HG02623 (cell line): ENCODE measurements around the gene SLC39A6.
A peak's percentile ranks its signal among the peaks of the same experiment; 100 is the strongest.
"Not testable (repeated sequence)": the region's sequence is repeated elsewhere in the genome, so short reads cannot be mapped to it uniquely, and the experiment has no call there.

Experiments used
- ATAC-seq: cut with Tn5 transposase; IDR thresholded peaks from one replicate; pipeline ENCODE4 v1.9.1; 2021; ENCODE audit warnings: moderate library complexity; ENCODE audit not compliant: unreplicated experiment

The SLC39A6 gene

DNA sequence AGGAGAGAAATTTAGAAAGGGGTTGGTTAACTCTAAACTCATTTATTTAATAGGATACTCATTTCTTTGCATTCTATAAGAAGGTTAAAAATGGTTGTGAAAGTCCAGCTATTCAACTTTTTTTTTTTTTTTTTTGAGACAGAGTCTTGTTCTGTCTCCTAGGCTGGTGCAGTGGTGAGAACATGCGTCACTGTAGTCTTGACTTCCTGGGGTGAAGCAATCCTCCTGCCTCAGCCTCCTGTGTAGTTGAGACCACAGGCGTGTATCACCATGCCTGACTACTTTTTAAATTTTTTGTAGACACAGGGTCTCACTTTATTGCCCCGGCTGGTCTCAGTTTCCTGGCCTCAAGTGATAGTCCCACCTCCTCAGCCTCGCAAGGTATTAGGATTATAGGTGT is 12.4 kb upstream of the SLC39A6 start:
- no peak for ATAC-seq

DNA sequence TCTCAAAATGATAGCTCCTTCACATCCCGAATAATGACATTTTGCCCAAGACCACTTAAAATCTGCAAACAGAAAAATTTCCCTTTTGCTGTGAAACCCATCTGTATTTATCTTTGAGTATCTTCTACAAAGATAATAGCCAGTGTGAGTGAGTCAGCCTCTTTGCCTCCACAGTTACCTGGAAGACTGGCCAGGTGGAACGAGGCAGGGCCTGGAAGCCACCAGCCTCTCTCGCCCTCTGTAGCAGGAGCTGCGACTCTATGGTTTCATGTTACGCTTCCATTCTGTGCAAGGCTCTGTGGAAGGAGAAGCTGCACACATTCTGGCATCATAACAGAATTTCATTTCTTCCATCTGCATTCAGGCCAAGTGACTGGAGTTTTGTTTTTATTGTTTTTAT is 10.1 kb upstream of the SLC39A6 start:
- no peak for ATAC-seq

DNA sequence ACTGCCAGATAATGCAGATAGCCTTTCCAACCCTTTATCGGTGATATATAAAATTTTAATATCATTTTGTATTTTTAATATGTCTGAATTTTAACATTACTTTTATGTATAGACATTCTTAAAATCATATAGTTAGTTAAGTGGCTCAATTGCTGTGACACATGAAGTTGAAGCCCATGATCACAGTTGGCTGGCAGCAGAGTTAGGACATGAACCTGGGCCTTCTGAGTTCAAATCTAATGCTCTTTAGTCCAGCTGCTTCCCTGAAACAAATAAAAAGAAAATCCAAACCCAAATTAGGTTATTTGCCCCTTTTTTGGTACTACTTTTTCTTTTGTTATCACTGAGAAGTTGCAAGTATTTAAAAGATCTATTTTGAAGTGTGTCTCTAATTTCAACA is 6.1 kb upstream of the SLC39A6 start:
- no peak for ATAC-seq

DNA sequence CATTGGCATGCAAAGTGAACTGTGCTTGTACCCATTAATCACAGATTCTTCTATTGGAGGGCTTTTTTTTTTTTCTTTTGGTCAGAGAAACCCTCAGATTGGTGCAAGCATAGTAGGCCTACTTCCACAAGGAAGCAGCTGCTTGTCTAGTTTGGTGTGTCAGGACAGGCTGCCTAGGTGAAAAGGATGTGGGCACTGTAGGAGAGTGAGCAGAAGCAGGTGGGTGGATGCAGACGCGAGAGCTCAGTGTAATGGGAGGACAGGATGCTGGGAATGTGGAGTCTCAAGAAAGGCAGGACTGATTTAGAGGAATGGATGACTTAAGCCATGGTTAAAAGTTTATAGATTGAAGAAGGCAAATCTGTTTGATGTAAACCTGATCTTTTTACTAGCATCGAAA is 3.6 kb upstream of the SLC39A6 start:
- no peak for ATAC-seq

DNA sequence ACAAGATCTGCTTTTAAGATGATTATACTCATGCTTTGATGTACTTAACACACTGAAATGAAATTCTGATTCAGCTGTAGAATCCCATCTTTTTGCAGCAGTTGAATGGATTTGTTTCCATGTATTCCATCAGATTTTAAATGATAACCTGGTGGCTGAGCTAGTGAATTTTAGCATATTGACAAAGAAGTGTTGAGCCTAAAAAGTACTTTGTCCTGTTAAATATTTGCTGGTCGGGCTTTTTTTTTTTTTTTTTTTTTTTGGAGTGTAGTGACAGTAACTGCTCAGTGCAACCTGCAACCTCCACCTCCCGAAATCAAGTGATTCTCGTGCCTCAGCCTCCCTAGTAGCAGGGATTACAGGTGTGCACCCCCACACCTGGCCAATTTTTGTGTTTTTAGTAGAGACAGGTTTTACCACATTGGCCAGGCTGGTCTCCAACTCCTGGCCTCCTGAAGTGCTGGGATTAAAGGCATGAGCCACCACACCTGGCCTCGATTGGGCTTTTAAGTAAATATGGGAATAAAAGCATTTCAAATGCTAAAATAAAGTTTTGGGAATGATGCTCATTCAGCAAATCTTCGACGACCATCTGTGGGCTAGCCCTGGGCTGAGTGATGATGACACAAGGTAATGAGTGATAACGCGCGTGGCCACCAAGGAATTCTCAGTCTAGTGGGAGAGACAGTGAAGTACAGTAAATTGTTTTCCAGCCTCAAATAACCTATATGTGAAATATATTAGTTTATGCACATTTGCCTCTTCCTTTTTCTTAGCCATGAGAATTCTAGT is 2.7 kb upstream of the SLC39A6 start:
- ATAC-seq: no peak

DNA sequence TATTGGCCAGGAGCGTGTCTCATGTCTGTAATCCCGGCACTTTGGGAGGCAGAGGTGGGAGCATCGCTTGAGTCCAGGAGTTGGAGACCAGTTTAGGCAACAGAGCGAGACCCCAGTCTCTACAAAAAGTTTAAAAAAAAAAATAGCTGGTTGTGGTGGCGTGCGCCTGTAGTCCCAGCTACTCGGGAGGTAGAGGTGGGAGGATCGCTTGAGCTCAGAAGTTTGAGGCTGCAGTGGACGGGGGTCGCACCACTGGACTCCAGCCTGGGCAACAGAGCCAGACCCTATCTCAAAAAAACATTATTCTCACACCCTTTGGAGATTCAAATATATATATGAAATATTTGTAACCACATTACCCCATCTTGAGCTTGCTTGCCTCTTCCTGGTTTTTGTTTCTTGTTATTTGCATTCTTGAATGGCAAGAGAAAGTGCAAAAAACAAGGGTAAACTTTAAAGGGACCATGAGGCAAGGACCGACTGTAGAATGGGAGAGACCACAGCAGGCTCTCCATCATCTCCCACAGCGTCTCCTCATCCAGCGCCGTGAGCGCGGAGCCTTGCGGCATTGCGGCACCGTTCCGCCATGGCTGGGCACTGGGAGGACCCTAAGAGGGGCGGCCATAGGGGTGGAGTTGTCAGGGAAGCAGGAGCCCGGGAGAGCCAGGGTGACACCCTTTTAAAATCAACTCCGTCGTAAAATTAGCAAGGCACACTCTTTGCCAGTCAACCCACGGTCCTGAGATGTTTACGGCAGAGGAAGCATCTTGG is 1.9 kb upstream of the SLC39A6 start:
- ATAC-seq: no peak

DNA sequence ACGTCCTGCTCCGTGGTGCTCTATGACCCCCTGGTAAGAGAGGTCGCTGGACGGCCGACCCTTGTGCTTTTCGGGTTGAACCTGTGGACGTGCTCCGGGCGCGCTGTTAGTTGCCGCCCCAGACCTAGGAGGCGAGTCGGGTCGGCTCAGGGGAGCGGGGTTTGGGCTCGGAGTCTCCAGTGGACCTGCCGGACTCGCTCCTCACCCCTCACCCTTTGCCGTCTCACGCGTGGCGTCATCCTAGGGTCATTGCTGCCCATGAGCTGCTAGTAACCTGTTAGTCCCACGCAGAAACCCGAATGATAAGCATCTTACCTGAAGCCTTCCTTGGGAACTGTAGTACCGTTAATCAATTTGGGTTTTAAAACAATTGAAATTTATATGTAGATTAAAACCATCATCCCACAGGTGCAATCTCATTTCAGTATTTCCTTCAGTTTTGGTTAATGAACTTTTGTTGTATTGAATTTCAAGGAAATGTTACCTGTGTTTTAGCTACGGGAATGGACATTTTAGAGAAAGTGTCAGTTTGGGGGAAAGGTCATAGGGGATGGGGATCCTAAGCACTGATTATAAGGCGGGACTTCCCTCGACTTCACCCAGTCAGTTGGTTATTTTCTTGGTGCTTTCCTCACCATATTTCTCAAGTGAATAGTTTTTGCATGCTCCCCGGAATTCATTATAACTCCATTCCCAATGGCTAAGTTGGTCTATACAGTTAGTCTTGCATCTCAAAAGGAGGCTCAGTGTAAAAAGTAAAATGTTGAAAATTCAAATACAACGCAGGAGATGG is 1.1 kb upstream of the SLC39A6 start:
- ATAC-seq: peak; percentile 12

DNA sequence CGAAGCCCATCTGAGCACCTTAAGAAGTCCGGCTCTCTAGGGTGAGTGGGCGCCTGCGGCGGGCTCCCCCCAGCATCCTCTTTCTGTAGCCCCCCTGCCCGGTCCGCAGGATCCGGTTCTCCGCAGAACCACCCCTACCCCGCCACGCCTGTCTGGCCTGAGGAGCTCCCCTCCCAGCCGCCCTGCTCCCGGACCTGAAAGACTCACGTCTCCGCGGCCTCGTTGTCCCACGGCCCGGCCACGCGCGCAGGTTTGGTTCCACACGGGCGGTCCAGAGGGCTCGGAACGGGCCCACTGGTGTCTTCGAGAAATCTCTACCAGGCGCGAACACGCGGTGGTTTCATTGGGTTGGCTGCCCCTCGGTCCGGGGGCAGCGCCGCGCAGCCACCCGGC is 237 bp downstream of the SLC39A6 start:
- peak; percentile 14 for ATAC-seq

DNA sequence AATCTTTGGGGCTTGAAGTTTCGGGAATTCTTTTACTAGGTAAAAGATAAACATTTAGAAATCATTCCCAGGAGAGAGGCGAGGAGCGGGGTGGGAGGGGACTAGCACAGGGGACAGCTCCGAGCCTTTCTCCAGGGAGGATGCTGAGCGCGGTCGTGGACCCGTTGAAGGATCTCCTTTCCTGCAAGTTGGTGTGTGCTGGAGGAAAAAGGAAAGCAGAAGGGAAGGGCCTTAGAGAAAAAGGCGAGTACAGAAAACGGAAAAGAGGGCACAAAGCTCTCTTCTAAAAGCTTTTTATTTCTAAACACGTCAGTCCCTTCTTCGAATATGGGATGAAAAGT is 640 bp downstream of the SLC39A6 start:
- no peak for ATAC-seq

DNA sequence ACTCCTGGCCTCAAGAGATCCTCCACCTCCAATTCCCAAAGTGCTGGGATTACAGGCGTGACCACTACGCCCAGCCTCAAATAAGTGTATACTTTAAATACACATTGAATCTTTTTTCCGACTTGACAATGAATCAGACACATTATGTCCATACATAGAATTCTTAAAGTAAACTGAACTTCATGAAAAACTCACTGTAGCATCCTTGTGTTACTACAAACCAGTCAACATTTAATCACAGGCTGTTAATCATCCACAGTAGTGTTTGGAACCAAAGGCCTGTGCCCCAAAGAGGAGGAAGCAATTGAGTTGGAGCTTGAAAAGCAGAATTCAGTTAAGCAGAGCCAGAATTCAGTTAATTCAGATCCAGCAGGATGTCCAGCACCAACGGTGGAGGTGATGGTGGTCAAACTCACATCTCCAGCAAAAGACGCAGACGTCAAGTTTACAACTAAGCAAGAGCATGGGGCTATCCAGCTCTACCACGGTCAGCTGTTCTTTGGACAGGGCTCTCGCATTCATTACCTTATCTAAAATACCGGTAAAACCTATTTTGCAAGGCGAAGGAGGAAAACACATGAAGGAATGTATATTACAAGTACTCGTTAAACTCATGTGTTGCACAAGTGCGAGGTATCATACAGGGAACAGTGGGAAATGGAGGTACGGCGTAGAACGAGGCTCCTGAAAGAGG is 1.2 kb downstream of the SLC39A6 start:
- no peak for ATAC-seq

DNA sequence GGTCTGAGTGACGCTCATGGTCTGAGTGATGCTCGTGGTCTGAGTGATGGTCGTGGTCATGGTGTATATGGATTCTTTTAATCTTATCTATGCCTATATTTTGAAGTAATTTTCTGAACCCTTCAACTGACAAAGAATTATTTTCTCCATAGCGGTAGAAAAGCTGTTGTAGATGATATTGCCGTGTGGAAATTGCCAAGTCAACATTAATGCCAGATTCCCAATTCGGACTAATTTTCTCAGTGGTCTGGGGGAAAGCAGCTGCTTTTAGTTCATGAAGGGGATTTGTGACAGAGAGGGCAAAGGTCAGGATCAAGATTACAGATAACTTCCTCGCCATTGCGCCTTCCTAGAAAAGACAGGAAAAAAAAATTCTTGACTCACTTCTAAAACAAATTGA is 2.5 kb downstream of the SLC39A6 start:
- no peak for ATAC-seq

DNA sequence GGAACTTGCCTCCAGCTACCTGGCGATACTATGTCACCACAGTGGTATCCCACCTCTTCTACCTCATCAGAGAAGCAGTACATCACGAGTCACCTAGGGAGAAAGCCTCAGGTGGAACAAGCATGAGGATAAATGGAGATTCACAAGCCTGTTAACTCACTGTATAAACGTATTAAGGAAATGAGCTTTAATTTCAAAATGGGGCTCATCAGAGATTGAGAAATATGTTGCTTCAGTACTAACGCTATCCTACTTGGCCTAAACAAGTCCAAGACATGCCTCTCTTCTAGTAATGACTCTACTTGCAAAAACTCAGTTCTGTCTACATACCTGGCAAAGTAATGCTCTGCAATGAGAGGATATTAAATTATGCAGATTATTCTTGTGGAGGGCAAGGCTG is 4.3 kb downstream of the SLC39A6 start:
- no peak for ATAC-seq

DNA sequence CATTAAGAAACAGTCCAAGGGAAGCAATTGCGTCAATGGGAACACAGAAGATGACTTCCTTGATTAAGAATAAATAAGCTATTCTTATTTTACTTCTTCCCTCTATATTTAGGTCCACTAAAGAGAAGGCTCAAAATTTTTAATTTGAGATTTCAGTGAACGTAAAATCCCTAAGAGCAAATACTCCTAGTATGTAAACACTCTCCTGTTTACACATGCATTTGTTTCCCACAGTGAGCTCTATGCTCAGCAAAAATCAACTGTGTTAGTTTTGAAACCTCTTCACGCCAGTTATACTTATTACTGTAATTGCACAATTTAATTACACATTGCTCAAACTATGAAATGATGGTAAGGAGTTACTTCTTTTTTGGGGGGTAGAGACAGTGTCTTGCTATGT is 8.8 kb downstream of the SLC39A6 start:
- ATAC-seq: no peak

DNA sequence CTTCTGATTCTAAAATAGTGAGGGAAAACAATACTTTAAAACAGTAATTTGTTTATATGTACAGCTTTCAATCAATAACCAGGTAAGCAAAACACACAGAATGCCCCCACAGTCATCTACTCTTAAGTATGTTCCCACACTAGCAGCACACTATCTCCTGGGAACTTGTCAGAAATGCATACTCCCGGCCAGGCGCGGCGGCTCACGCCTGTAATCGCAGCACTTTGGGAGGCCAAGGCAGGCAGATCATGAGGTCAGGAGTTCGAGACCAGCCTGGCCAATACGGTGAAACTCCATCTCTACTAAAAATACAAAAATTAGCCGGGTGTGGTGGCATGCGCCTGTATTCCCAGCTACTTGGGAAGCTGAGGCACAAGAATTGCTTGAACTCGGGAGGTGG is 12.4 kb downstream of the SLC39A6 start:
- ATAC-seq: not testable (repeated sequence)

DNA sequence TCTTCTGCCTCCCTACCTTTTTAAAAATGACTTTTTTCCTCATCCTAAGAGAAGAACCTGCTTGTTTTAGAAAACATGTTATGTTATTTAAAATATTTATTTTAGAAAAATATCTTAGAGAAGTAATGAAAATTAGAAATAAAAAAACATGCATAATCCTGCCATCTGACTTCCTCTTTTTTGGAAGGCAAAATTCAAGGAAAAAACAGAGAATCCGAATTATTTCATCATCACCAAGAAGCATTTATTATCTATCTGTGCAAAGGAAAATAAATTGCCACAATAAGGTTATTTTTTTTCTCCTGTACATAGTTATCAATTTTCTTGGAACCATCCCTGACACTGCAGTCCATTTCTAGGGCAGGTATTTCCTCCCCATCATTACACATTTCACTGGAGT is 14.4 kb downstream of the SLC39A6 start:
- no peak for ATAC-seq

DNA sequence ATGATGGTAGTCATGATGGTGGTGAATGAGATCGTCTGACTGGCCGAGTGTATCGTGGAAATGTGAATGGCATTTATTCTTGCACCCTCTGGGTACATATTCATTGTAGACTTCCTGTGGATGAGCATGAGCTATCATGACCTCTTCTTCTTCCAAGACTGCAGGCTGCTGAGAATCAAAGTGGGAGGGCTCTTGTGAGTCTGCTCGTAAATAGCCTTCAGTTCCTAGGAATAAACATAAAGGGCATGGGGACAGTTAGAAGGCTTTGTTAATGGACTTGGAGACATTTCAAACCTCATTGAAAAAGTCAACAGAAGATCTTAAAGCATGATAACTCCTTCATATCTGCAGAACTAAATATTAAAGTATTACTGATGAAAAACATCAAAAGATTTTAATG is 14.9 kb downstream of the SLC39A6 start:
- ATAC-seq: no peak

DNA sequence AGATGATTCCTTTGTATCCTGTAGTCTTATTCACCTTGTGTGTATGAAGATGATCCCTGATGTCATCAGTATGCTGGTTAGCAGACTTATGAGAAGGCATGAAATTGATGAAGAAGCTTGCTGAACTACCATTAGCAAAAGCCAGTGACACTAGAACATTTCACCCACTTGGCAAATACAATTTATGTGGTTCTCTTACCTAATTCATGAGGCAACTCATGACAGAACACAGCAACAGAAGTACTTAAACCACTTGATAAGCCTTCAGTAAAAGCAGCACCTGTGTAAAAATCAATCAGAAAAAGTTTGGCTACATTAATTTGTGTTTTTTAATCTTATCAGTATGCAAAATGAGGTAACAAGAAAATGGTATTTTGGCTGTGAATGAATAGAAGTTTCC is 16.8 kb downstream of the SLC39A6 start:
- no peak for ATAC-seq

DNA sequence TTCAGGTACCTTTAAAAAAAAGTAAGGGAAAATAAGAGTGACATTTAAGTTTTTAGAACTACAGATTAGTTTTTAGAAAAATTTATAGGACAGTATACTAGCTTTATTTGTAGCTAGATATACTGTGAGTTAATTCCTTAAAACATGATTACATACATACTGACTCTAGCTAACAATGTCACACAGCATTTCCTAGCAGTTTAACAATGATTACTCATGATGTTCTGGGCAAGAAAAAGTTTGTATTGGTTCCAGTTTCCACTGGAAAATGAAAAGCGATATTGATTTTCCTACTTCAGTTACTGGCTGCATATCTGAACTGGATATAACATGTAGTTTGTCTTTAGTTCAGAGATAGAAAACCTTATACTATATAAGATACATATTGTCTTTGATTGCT is 19.4 kb downstream of the SLC39A6 start:
- no peak for ATAC-seq

DNA sequence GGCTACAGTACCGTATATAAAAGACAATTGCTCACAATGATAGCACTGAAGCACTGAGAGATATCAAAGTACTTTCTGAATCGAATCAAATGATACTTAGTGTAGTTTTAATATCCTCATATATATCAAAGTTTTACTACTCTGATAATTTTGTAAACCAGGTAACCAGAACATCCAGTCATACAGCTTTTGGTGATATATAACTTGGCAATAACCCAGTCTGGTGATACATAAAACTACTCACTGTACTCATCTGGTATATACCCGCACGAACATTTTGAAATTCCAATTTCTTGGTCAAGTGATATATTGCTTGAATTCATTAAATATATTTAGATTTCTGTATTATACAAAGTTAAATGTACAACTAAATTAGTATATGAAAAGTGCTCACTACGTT is 20.5 kb downstream of the SLC39A6 start:
- ATAC-seq: no peak

DNA sequence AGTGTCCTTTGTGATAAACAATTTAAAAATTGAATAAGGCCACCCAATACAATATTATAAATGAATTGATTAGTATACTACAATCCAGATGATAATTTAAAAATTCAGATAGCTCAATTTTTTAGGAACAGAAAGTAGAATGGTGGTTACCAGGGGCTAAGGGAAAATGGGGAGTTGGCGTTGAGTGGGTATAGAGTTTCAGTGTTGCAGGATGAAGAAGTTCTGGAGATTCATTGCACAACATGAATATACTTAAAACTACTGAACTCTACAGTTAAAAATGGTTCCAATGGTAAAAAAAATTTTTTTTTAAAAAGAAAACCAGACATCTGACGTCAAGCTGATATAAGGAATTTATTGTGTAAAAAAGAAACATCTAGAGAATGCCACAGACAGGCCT is 20.9 kb downstream of the SLC39A6 start:
- ATAC-seq: no peak

DNA sequence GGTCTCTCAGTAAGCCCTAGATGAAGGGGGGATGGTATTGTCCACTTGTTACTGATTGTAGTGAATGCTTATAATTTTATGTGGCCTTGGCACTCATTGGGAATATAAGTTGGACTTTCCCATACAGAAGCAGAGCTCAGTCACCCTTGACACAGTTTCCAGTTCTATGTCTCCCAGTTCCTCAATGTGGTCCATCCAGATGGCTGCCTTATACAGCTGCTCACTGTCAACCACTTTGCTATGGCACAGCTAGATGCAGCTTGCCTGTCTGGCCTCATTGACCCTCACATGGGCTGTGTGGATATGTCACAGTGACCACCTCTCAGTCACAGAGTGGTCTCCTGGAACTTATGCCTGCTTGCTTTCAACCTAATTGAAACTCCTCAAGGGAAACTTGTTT is 21.7 kb downstream of the SLC39A6 start:
- no peak for ATAC-seq
